ENCODE measurements around the gene CD101. TPM values are rescaled to one million over a fixed set of nuclear protein-coding genes. Genes with fewer than 3 reads are reported as not detected.
A peak's percentile ranks its signal among the peaks of the same experiment; 100 is the strongest.

CD101 gene
- polyA plus RNA-seq (2013, experiment 1 of 2), result 0.29 TPM
- polyA plus RNA-seq (2013, experiment 2 of 2), result 0.21 TPM

- peak within 1 kb of the TSS; percentile 91 for H2AK5ac ChIP-seq (ENCODE audit: low read length, severe bottlenecking)
- no peak within 1 kb of the TSS for H3K4ac ChIP-seq (ENCODE audit: low read depth in 1 of 2, low read length in 2 of 2)
- H4K8ac ChIP-seq (ENCODE audit: low read length), result no peak within 1 kb of the TSS
- H3K27me3 ChIP-seq (ENCODE audit: control insufficient read depth in 1 of 2, insufficient read depth in 1 of 2, low read length in 2 of 2), result no peaks in the 10 kb centered on the region
- no peak within 1 kb of the TSS for H2BK120ac ChIP-seq (ENCODE audit: low read depth, low read length)
- no peak within 1 kb of the TSS for H3K23ac ChIP-seq (ENCODE audit: low read length in 2 of 2)
- no peak within 1 kb of the TSS for H3K9ac ChIP-seq (ENCODE audit: low read length)
- H3K9me3 ChIP-seq (ENCODE audit: control insufficient read depth, low read length), result no peaks in the 10 kb centered on the region
- H3K79me1 ChIP-seq (replicated peaks; ENCODE audit: low read length, poor library complexity, severe bottlenecking), result no peaks in the 10 kb centered on the region
- H3K14ac ChIP-seq (ENCODE audit: low read length in 2 of 2), result no peak within 1 kb of the TSS
- WGBS, result 90% methylated on average over 2 of the region's 3 CpGs
- DNase-seq, result no peak
- H3K27ac ChIP-seq (ENCODE audit: low read length, poor library complexity, severe bottlenecking), result no peak within 1 kb of the TSS
- peaks cover 8% of the 10 kb centered on the region for H3K4me1 ChIP-seq (ENCODE audit: control insufficient read depth, insufficient read depth, low read depth, low read length)
- H3K4me3 ChIP-seq (ENCODE audit: insufficient read depth in 1 of 2, low read depth in 1 of 2, low read length in 2 of 2), result no peak within 1 kb of the TSS
- no peak within 1 kb of the TSS for H2AFZ ChIP-seq (ENCODE audit: low read depth, low read length)
- H3K36me3 ChIP-seq (ENCODE audit: control insufficient read depth in 1 of 2, insufficient read depth in 2 of 2, low read depth in 1 of 2, low read length in 2 of 2), result no peaks in the 10 kb centered on the region
- no peak within 1 kb of the TSS for H3K18ac ChIP-seq (ENCODE audit: low read depth in 1 of 2, low read length in 2 of 2)
- H3K4me2 ChIP-seq (ENCODE audit: low read length, poor library complexity, severe bottlenecking), result no peak within 1 kb of the TSS
- no peak within 1 kb of the TSS for H2BK12ac ChIP-seq (ENCODE audit: low read length in 2 of 2)
- no peak within 1 kb of the TSS for H4K91ac ChIP-seq (ENCODE audit: low read length)
- no peak within 1 kb of the TSS for H2BK15ac ChIP-seq (ENCODE audit: low read depth, poor library complexity, severe bottlenecking)
- no peak within 1 kb of the TSS for H2BK5ac ChIP-seq (ENCODE audit: low read depth, low read length, poor library complexity, severe bottlenecking)
Measured at GRCh38 chr1:117001254-117001927, at the start of gene CD101. TSS of gene CD101 (plus strand) at chr1:117001760. CDS start at chr1:117001818, 58 bp downstream.

- Histone ChIP-seq H3K4ac (ENCODE audit: low read depth in 1 of 2, low read length in 2 of 2) (no peak overlapping the region), H3K14ac (ENCODE audit: low read length in 2 of 2) (no peak overlapping the region), H2BK120ac (ENCODE audit: low read depth, low read length) (no peak overlapping the region), H2AK5ac (ENCODE audit: low read length, severe bottlenecking) (no peak overlapping the region), H3K79me1 (replicated peaks; ENCODE audit: low read length, poor library complexity, severe bottlenecking) (peaks cover 37% of the 10 kb centered on the region), H2BK5ac (ENCODE audit: low read depth, low read length, poor library complexity, severe bottlenecking) (no peak overlapping the region), H4K8ac (ENCODE audit: low read length) (no peak overlapping the region), H3K9me3 (ENCODE audit: control insufficient read depth, low read length) (no peaks in the 10 kb centered on the region), H3K27me3 (ENCODE audit: control insufficient read depth in 1 of 2, insufficient read depth in 1 of 2, low read length in 2 of 2) (no peaks in the 10 kb centered on the region), H3K18ac (ENCODE audit: low read depth in 1 of 2, low read length in 2 of 2) (no peak overlapping the region), H3K27ac (ENCODE audit: low read length, poor library complexity, severe bottlenecking) (no peak overlapping the region), H3K36me3 (ENCODE audit: control insufficient read depth in 1 of 2, insufficient read depth in 2 of 2, low read depth in 1 of 2, low read length in 2 of 2) (peaks cover 11 to 14% of the 10 kb centered on the region in 2 experiments), H4K91ac (ENCODE audit: low read length) (no peak overlapping the region), H3K9ac (ENCODE audit: low read length) (no peak overlapping the region), H3K4me2 (ENCODE audit: low read length, poor library complexity, severe bottlenecking) (no peak overlapping the region), H2BK12ac (ENCODE audit: low read length in 2 of 2) (no peak overlapping the region), H3K23ac (ENCODE audit: low read length in 2 of 2) (no peak overlapping the region), H2AFZ (ENCODE audit: low read depth, low read length) (no peak overlapping the region), H2BK15ac (ENCODE audit: low read depth, poor library complexity, severe bottlenecking) (no peak overlapping the region), H3K4me1 (ENCODE audit: control insufficient read depth, insufficient read depth, low read depth, low read length) (peaks cover 5% of the 10 kb centered on the region), H3K4me3 (ENCODE audit: insufficient read depth in 1 of 2, low read depth in 1 of 2, low read length in 2 of 2) (no peak overlapping the region)
- DNase-seq, result no peak
- WGBS, result 97% methylated on average over 2 of the region's 2 CpGs
Measured at GRCh38 chr1:116952738-116953275, 48.8 kb upstream of the CD101 start.

GRCh38 chr1:116954440-116954839 is 47.1 kb upstream of the CD101 start:
- H3K27ac ChIP-seq (ENCODE audit: low read length, poor library complexity, severe bottlenecking), result no peak overlapping the region
- no peak overlapping the region for H2BK12ac ChIP-seq (ENCODE audit: low read length in 2 of 2)
- H2AFZ ChIP-seq (ENCODE audit: low read depth, low read length), result no peak overlapping the region
- H4K91ac ChIP-seq (ENCODE audit: low read length), result no peak overlapping the region
- no peak overlapping the region for H3K4me2 ChIP-seq (ENCODE audit: low read length, poor library complexity, severe bottlenecking)
- no peak overlapping the region for H2BK15ac ChIP-seq (ENCODE audit: low read depth, poor library complexity, severe bottlenecking)
- no peak overlapping the region for H4K8ac ChIP-seq (ENCODE audit: low read length)
- H2AK5ac ChIP-seq (ENCODE audit: low read length, severe bottlenecking), result no peak overlapping the region
- peaks cover 6 to 18% of the 10 kb centered on the region in 2 experiments for H3K36me3 ChIP-seq (ENCODE audit: control insufficient read depth in 1 of 2, insufficient read depth in 2 of 2, low read depth in 1 of 2, low read length in 2 of 2)
- H3K9me3 ChIP-seq (ENCODE audit: control insufficient read depth, low read length), result no peaks in the 10 kb centered on the region
- no peak overlapping the region for H2BK5ac ChIP-seq (ENCODE audit: low read depth, low read length, poor library complexity, severe bottlenecking)
- no peak overlapping the region for H3K14ac ChIP-seq (ENCODE audit: low read length in 2 of 2)
- no peaks in the 10 kb centered on the region for H3K27me3 ChIP-seq (ENCODE audit: control insufficient read depth in 1 of 2, insufficient read depth in 1 of 2, low read length in 2 of 2)
- 73% methylated on average over 3 of the region's 3 CpGs for WGBS
- H3K18ac ChIP-seq (ENCODE audit: low read depth in 1 of 2, low read length in 2 of 2), result no peak overlapping the region
- no peak overlapping the region for H3K4ac ChIP-seq (ENCODE audit: low read depth in 1 of 2, low read length in 2 of 2)
- no peak overlapping the region for H3K4me3 ChIP-seq (ENCODE audit: insufficient read depth in 1 of 2, low read depth in 1 of 2, low read length in 2 of 2)
- peaks cover 41% of the 10 kb centered on the region for H3K79me1 ChIP-seq (replicated peaks; ENCODE audit: low read length, poor library complexity, severe bottlenecking)
- H3K9ac ChIP-seq (ENCODE audit: low read length), result no peak overlapping the region
- DNase-seq, result no peak
- H3K4me1 ChIP-seq (ENCODE audit: control insufficient read depth, insufficient read depth, low read depth, low read length), result peaks cover 2% of the 10 kb centered on the region
- H3K23ac ChIP-seq (ENCODE audit: low read length in 2 of 2), result no peak overlapping the region
- no peak overlapping the region for H2BK120ac ChIP-seq (ENCODE audit: low read depth, low read length)

GRCh38 chr1:116956378-116956777 is 45.2 kb upstream of the CD101 start:
- Histone ChIP-seq H3K27me3 (ENCODE audit: control insufficient read depth in 1 of 2, insufficient read depth in 1 of 2, low read length in 2 of 2) (no peaks in the 10 kb centered on the region), H2BK15ac (ENCODE audit: low read depth, poor library complexity, severe bottlenecking) (no peak overlapping the region), H3K4ac (ENCODE audit: low read depth in 1 of 2, low read length in 2 of 2) (no peak overlapping the region), H3K18ac (ENCODE audit: low read depth in 1 of 2, low read length in 2 of 2) (no peak overlapping the region), H2AFZ (ENCODE audit: low read depth, low read length) (no peak overlapping the region), H3K14ac (ENCODE audit: low read length in 2 of 2) (no peak overlapping the region), H2BK120ac (ENCODE audit: low read depth, low read length) (no peak overlapping the region), H3K4me3 (ENCODE audit: insufficient read depth in 1 of 2, low read depth in 1 of 2, low read length in 2 of 2) (no peak overlapping the region), H2AK5ac (ENCODE audit: low read length, severe bottlenecking) (no peak overlapping the region), H4K91ac (ENCODE audit: low read length) (no peak overlapping the region), H4K8ac (ENCODE audit: low read length) (no peak overlapping the region), H3K9ac (ENCODE audit: low read length) (no peak overlapping the region), H3K79me1 (replicated peaks; ENCODE audit: low read length, poor library complexity, severe bottlenecking) (peaks cover 45% of the 10 kb centered on the region), H3K4me1 (ENCODE audit: control insufficient read depth, insufficient read depth, low read depth, low read length) (peaks cover 2% of the 10 kb centered on the region), H3K36me3 (ENCODE audit: control insufficient read depth in 1 of 2, insufficient read depth in 2 of 2, low read depth in 1 of 2, low read length in 2 of 2) (peaks cover 0 to 25% of the 10 kb centered on the region in 2 experiments), H3K9me3 (ENCODE audit: control insufficient read depth, low read length) (no peaks in the 10 kb centered on the region), H3K27ac (ENCODE audit: low read length, poor library complexity, severe bottlenecking) (no peak overlapping the region), H3K23ac (ENCODE audit: low read length in 2 of 2) (no peak overlapping the region), H2BK5ac (ENCODE audit: low read depth, low read length, poor library complexity, severe bottlenecking) (no peak overlapping the region), H3K4me2 (ENCODE audit: low read length, poor library complexity, severe bottlenecking) (no peak overlapping the region), H2BK12ac (ENCODE audit: low read length in 2 of 2) (no peak overlapping the region)
- WGBS, result 96% methylated on average over 7 of the region's 7 CpGs
- no peak for DNase-seq

Measured in mesenchymal stem cell (in vitro differentiated cells and primary cell).